PC-9 (cell line): Measurements from ENCODE around the gene AGBL5.

ENCODE experiments used
- CTCF ChIP-seq: fragments of 200-600 bp; sonication (generic); conservative IDR thresholded peaks from 2 replicates; pipeline ENCODE4 v1.6.1; 2017; ENCODE audit warnings: mixed run types, antibody characterized with exemption, mild to moderate bottlenecking, moderate library complexity
- EZH2 ChIP-seq: fragments of 200-600 bp; sonication (generic); IDR thresholded peaks from 2 replicates; pipeline ENCODE4 v1.8.0; 2017; ENCODE audit warnings: antibody characterized with exemption, low read depth

- no peak for TF ChIP-seq CTCF
- no peak for TF ChIP-seq EZH2
These were observed 29.1 kb downstream of the AGBL5 start for GRCh38 chr2:27080603-27080936.
